Measurements from ENCODE around the gene SLC22A23.

SLC22A23 gene

GRCh38 chr6:3353213-3353903 is 103.5 kb downstream of the SLC22A23 start:
- Histone ChIP-seq H3K4me1 (ENCODE audit: control insufficient read depth in 1 of 2, insufficient read depth in 1 of 2, low read depth in 1 of 2, low read length in 1 of 2) (peaks cover 0 to 5% of the 10 kb centered on the region in 2 experiments), H3K9me3 (no peaks in the 10 kb centered on the region), H3K36me3 (no peaks in the 10 kb centered on the region), H3K27ac (no peak overlapping the region), H3K4me3 (ENCODE audit: low read depth in 1 of 2, low read length in 1 of 2) (no peak overlapping the region), H3K27me3 (peaks cover 82% of the 10 kb centered on the region)
- TF ChIP-seq, protein P1, sequence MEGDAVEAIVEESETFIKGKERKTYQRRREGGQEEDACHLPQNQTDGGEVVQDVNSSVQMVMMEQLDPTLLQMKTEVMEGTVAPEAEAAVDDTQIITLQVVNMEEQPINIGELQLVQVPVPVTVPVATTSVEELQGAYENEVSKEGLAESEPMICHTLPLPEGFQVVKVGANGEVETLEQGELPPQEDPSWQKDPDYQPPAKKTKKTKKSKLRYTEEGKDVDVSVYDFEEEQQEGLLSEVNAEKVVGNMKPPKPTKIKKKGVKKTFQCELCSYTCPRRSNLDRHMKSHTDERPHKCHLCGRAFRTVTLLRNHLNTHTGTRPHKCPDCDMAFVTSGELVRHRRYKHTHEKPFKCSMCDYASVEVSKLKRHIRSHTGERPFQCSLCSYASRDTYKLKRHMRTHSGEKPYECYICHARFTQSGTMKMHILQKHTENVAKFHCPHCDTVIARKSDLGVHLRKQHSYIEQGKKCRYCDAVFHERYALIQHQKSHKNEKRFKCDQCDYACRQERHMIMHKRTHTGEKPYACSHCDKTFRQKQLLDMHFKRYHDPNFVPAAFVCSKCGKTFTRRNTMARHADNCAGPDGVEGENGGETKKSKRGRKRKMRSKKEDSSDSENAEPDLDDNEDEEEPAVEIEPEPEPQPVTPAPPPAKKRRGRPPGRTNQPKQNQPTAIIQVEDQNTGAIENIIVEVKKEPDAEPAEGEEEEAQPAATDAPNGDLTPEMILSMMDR (IDR thresholded peaks at IDR 0.05), result no peak

DNA sequence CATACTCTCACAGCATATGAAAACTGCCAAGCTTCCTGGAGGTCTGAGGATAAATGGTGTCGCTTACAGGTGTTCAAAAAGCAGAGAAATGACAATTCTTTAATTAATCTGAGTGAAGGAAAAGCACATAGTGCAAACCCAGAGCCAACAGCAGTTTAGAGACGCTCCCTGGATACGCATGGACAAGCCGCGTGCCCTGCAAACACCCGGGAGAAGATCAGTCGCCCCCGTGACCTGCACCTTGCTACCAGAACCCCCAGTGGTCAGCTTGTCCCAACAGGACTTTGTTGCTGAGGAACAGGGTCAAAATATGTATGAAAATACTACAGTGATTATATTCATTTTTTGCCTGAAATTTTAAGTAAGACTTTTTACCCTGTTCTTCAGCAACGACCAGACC is 104.2 kb downstream of the SLC22A23 start:
- no peaks in the 10 kb centered on the region for H3K9me3 ChIP-seq
- no peaks in the 10 kb centered on the region for H3K36me3 ChIP-seq
- H3K4me1 ChIP-seq (ENCODE audit: control insufficient read depth in 1 of 2, insufficient read depth in 1 of 2, low read depth in 1 of 2, low read length in 1 of 2), result peaks cover 0 to 5% of the 10 kb centered on the region in 2 experiments
- H3K27ac ChIP-seq, result no peak overlapping the region
- TF ChIP-seq, protein P1 (IDR thresholded peaks at IDR 0.05), result no peak
- H3K27me3 ChIP-seq, result peaks cover 75% of the 10 kb centered on the region
- H3K4me3 ChIP-seq (ENCODE audit: low read depth in 1 of 2, low read length in 1 of 2), result no peak overlapping the region

- H3K4me1 ChIP-seq (ENCODE audit: control insufficient read depth in 1 of 2, insufficient read depth in 1 of 2, low read depth in 1 of 2, low read length in 1 of 2), result peaks cover 0 to 5% of the 10 kb centered on the region in 2 experiments
- H3K27me3 ChIP-seq, result peaks cover 68% of the 10 kb centered on the region
- H3K9me3 ChIP-seq, result no peaks in the 10 kb centered on the region
- no peaks in the 10 kb centered on the region for H3K36me3 ChIP-seq
- TF ChIP-seq, protein P1 (IDR thresholded peaks at IDR 0.05), result no peak
- H3K4me3 ChIP-seq (ENCODE audit: low read depth in 1 of 2, low read length in 1 of 2), result no peak overlapping the region
- no peak overlapping the region for H3K27ac ChIP-seq
Observed at GRCh38 chr6:3351829-3352524, 104.9 kb downstream of the SLC22A23 start.

DNA sequence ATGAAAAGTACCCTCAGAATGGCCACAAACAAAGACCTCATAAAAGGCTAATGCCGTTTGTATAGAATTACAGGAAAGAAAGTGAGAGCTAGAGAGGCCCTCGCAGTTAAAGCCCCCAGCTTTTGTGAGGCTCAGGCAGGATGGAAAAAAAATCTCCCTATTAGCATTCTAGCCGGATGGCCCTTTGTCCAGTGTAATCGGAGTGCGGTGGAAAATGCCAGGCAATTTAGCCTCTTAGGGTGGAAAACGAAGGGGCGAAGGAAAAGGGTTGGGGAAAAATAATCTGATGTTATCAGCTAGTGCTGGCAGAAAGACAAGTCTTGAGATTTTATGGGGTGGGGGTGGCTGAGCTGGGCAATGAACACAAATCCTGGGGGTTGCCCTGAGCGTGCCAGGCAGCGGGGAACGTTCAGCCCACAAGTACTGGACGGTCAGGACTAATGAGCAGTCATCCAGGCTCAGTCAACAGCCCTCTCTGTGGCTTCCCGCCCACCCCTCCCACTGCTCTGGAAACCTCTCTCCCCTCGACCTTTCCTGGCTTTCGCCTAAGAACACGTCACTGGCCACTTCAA is 105.7 kb downstream of the SLC22A23 start:
- TF ChIP-seq, protein P1 (IDR thresholded peaks at IDR 0.05), result no peak
- Histone ChIP-seq H3K4me1 (ENCODE audit: control insufficient read depth in 1 of 2, insufficient read depth in 1 of 2, low read depth in 1 of 2, low read length in 1 of 2) (peaks cover 0 to 2% of the 10 kb centered on the region in 2 experiments), H3K27me3 (peaks cover 61% of the 10 kb centered on the region), H3K36me3 (no peaks in the 10 kb centered on the region), H3K9me3 (no peaks in the 10 kb centered on the region), H3K4me3 (ENCODE audit: low read depth in 1 of 2, low read length in 1 of 2) (no peak overlapping the region), H3K27ac (no peak overlapping the region)

GRCh38 chr6:3350252-3350796 is 106.5 kb downstream of the SLC22A23 start:
- no peak overlapping the region for H3K4me3 ChIP-seq (ENCODE audit: low read depth in 1 of 2, low read length in 1 of 2)
- H3K36me3 ChIP-seq, result no peaks in the 10 kb centered on the region
- H3K4me1 ChIP-seq (ENCODE audit: control insufficient read depth in 1 of 2, insufficient read depth in 1 of 2, low read depth in 1 of 2, low read length in 1 of 2), result no peaks in the 10 kb centered on the region
- no peak overlapping the region for H3K27ac ChIP-seq
- TF ChIP-seq, protein P1 (IDR thresholded peaks at IDR 0.05), result no peak
- H3K27me3 ChIP-seq, result peaks cover 52% of the 10 kb centered on the region
- H3K9me3 ChIP-seq, result no peaks in the 10 kb centered on the region

Measured in neutrophil (primary cell).